ENCODE results near the gene HDAC5.
"Not testable (repeated sequence)": the region's sequence is repeated elsewhere in the genome, so short reads cannot be mapped to it uniquely, and the experiment has no call there.

The HDAC5 gene

GRCh38 chr17:44067545-44067940 is 55.9 kb downstream of the HDAC5 start:
- no peak for DNase-seq (ENCODE audit: low read depth in 2 of 2)

GRCh38 chr17:44066204-44066930 is 57.1 kb downstream of the HDAC5 start, which contains the start of gene LSM12:
TSS of gene LSM12 (minus strand) at chr17:44066671. CDS start at chr17:44066587, 84 bp downstream.
- peak; percentile 55 to 87 for DNase-seq (ENCODE audit: low read depth in 2 of 2)

GRCh38 chr17:44065668-44066203 is 57.7 kb downstream of the HDAC5 start:
- no peak for DNase-seq (ENCODE audit: low read depth in 2 of 2)

- no peak for DNase-seq (ENCODE audit: low read depth in 2 of 2)
Measured at GRCh38 chr17:44063704-44064639, 59.5 kb downstream of the HDAC5 start.

GRCh38 chr17:44062871-44063270 is 60.6 kb downstream of the HDAC5 start:
- no peak for DNase-seq (ENCODE audit: low read depth in 2 of 2)

- DNase-seq (ENCODE audit: low read depth in 2 of 2): no peak
Measured at GRCh38 chr17:44061446-44061845, 62.0 kb downstream of the HDAC5 start.

GRCh38 chr17:44059101-44059892 is 64.1 kb downstream of the HDAC5 start:
- DNase-seq (ENCODE audit: low read depth in 2 of 2): no peak

GRCh38 chr17:44053125-44053872 is 70.1 kb downstream of the HDAC5 start:
- no peak for DNase-seq (ENCODE audit: low read depth in 2 of 2)

GRCh38 chr17:44049294-44050060 is 74.0 kb downstream of the HDAC5 start:
- no peak for DNase-seq (ENCODE audit: low read depth in 2 of 2)

- not testable (repeated sequence) for DNase-seq (ENCODE audit: low read depth in 2 of 2)
Measured at GRCh38 chr17:44046893-44047292, 76.5 kb downstream of the HDAC5 start.

- no peak for DNase-seq (ENCODE audit: low read depth in 2 of 2)
Measured at GRCh38 chr17:44045486-44045885, 78.0 kb downstream of the HDAC5 start.

- DNase-seq (ENCODE audit: low read depth in 2 of 2): no peak
Measured at GRCh38 chr17:44044071-44044470, 79.4 kb downstream of the HDAC5 start.

- no peak for DNase-seq (ENCODE audit: low read depth in 2 of 2)
Measured at GRCh38 chr17:44043272-44043696, 80.2 kb downstream of the HDAC5 start.

- no peak for DNase-seq (ENCODE audit: low read depth in 2 of 2)
Measured at GRCh38 chr17:44039829-44040635, 83.4 kb downstream of the HDAC5 start.

GRCh38 chr17:44038604-44039011 is 84.8 kb downstream of the HDAC5 start:
- no peak for DNase-seq (ENCODE audit: low read depth in 2 of 2)

GRCh38 chr17:44037471-44037870 is 86.0 kb downstream of the HDAC5 start:
- no peak for DNase-seq (ENCODE audit: low read depth in 2 of 2)

GRCh38 chr17:44034688-44035087 is 88.8 kb downstream of the HDAC5 start:
- not testable (repeated sequence) for DNase-seq (ENCODE audit: low read depth in 2 of 2)

- no peak for DNase-seq (ENCODE audit: low read depth in 2 of 2)
Measured at GRCh38 chr17:44033861-44034408, 89.5 kb downstream of the HDAC5 start.

GRCh38 chr17:44030482-44030881 is 93.0 kb downstream of the HDAC5 start:
- no peak for DNase-seq (ENCODE audit: low read depth in 2 of 2)
